Measurements from ENCODE around the gene ITPRID1.

ITPRID1 gene

GRCh38 chr7:31633894-31634494 is 120.1 kb downstream of the ITPRID1 start:
- no peak for DNase-seq (ENCODE audit: low read depth)

GRCh38 chr7:31640381-31640780 is 126.5 kb downstream of the ITPRID1 start:
- DNase-seq (ENCODE audit: low read depth) = no peak

GRCh38 chr7:31642681-31643115 is 128.8 kb downstream of the ITPRID1 start:
- DNase-seq (ENCODE audit: low read depth) = no peak

GRCh38 chr7:31646942-31647341 is 133.1 kb downstream of the ITPRID1 start:
- no peak for DNase-seq (ENCODE audit: low read depth)

GRCh38 chr7:31647511-31647910 is 133.6 kb downstream of the ITPRID1 start:
- no peak for DNase-seq (ENCODE audit: low read depth)

- no peak for DNase-seq (ENCODE audit: low read depth)
Measured at GRCh38 chr7:31648288-31648687, 134.4 kb downstream of the ITPRID1 start.

- DNase-seq (ENCODE audit: low read depth) = no peak
Measured at GRCh38 chr7:31648880-31649279, 135.0 kb downstream of the ITPRID1 start.

- no peak for DNase-seq (ENCODE audit: low read depth)
Measured at GRCh38 chr7:31651234-31652062, 137.6 kb downstream of the ITPRID1 start.

- no peak for DNase-seq (ENCODE audit: low read depth)
Measured at GRCh38 chr7:31652063-31652326, 138.1 kb downstream of the ITPRID1 start.

GRCh38 chr7:31663072-31663471 is 149.2 kb downstream of the ITPRID1 start:
- no peak for DNase-seq (ENCODE audit: low read depth)

GRCh38 chr7:31664890-31665289 is 151.0 kb downstream of the ITPRID1 start:
- DNase-seq (ENCODE audit: low read depth) = no peak

- no peak for DNase-seq (ENCODE audit: low read depth)
Measured at GRCh38 chr7:31665546-31665945, 151.7 kb downstream of the ITPRID1 start.

- DNase-seq (ENCODE audit: low read depth) = no peak
Measured at GRCh38 chr7:31669461-31669860, 155.6 kb downstream of the ITPRID1 start.

GRCh38 chr7:31679574-31680305 is 165.8 kb downstream of the ITPRID1 start:
- DNase-seq (ENCODE audit: low read depth) = no peak

GRCh38 chr7:31683445-31684225 is 169.7 kb downstream of the ITPRID1 start:
- DNase-seq (ENCODE audit: low read depth) = no peak

GRCh38 chr7:31687024-31687748 is 173.3 kb downstream of the ITPRID1 start, which contains the start of gene PPP1R17:
Gene PPP1R17, plus strand, starts transcription at chr7:31687215. Its CDS starts 5,227 bp downstream, at chr7:31692442.
- DNase-seq (ENCODE audit: low read depth) = no peak

GRCh38 chr7:31688372-31688771 is 174.5 kb downstream of the ITPRID1 start:
- DNase-seq (ENCODE audit: low read depth) = no peak

GRCh38 chr7:31688996-31689395 is 175.1 kb downstream of the ITPRID1 start:
- DNase-seq (ENCODE audit: low read depth) = no peak

- DNase-seq (ENCODE audit: low read depth) = no peak
Measured at GRCh38 chr7:31690935-31691334, 177.0 kb downstream of the ITPRID1 start.

- no peak for DNase-seq (ENCODE audit: low read depth)
Measured at GRCh38 chr7:31692451-31692850, 178.6 kb downstream of the ITPRID1 start.

GRCh38 chr7:31692871-31693270 is 179.0 kb downstream of the ITPRID1 start:
- no peak for DNase-seq (ENCODE audit: low read depth)

Measured in T-helper 22 cell (primary cell).